OCI-LY1 (cell line): Measurements from ENCODE around the gene SDK2.
A peak's percentile ranks its signal among the peaks of the same experiment; 100 is the strongest.

ENCODE experiments used
- CTCF ChIP-seq: fragments of 200-600 bp; sonication (generic), shearing (Covaris generic); IDR thresholded peaks from 2 replicates; pipeline ENCODE4 v1.5.1; 2017; ENCODE audit warnings: mild to moderate bottlenecking, antibody characterized with exemption, low read length, moderate library complexity, mixed read lengths
- EZH2 ChIP-seq: fragments of 200-600 bp; sonication (generic), shearing (Covaris generic); IDR thresholded peaks from 2 replicates; pipeline ENCODE4 v1.8.0; 2017; ENCODE audit warnings: borderline replicate concordance, mixed run types, mild to moderate bottlenecking, antibody characterized with exemption, low read length, moderate library complexity, mixed read lengths

- TF ChIP-seq CTCF (peak; percentile 61), EZH2 (no peak)
Measured at GRCh38 chr17:73595479-73595878, 48.8 kb downstream of the SDK2 start.
